Vagina (tissue), 2 donors: ENCODE measurements around the gene RAB3B. TPM values are rescaled to one million over a fixed set of nuclear protein-coding genes. Genes with fewer than 3 reads are reported as not detected.
A peak's percentile ranks its signal among the peaks of the same experiment; 100 is the strongest.
"Not testable (repeated sequence)": the region's sequence is repeated elsewhere in the genome, so short reads cannot be mapped to it uniquely, and the experiment has no call there.

ENCODE experiments used
- DNase-seq, 2 donors: peaks; one replicate each; pipeline ENCODE4 v3.0.0-alpha.2; 2017; ENCODE audit errors: extremely low spot score in 2 of 2
- H3K27ac ChIP-seq: fragments of 200-600 bp; sonication (generic); one replicate; pipeline ENCODE4 v1.5.1; 2019
- H3K27me3 ChIP-seq: fragments of 200-600 bp; sonication (generic); one replicate; pipeline ENCODE4 v1.5.1; 2019
- H3K36me3 ChIP-seq, 2 donors: fragments of 200-600 bp; sonication (generic); one replicate each; pipeline ENCODE4 v1.5.1; 2017 to 2019
- H3K4me1 ChIP-seq: fragments of 200-600 bp; sonication (generic); one replicate; pipeline ENCODE4 v1.5.1; 2019
- H3K4me3 ChIP-seq, 2 donors: fragments of 200-600 bp; sonication (generic); 1 replicate in 1 of 2; 2 replicates in 1 of 2; pipeline ENCODE4 v1.5.1; 2016 to 2019
- H3K9me3 ChIP-seq: fragments of 200-600 bp; sonication (generic); one replicate; pipeline ENCODE4 v1.5.1; 2019
- CTCF ChIP-seq, 3 experiments: fragments of 450-650 bp in 2 of 3; fragments of 200-600 bp in 1 of 3; sonication (generic) in 1 of 3; IDR thresholded peaks; one replicate each; pipeline ENCODE4 v1.5.1; 2017 to 2019; ENCODE audit warnings: antibody characterized with exemption in 3 of 3, mild to moderate bottlenecking in 2 of 3, moderate library complexity in 2 of 3
- POLR2A ChIP-seq, 2 donors: fragments of 450-650 bp; IDR thresholded peaks; one replicate each; pipeline ENCODE4 v1.6.1; 2017; ENCODE audit warnings: antibody characterized with exemption in 2 of 2, mild to moderate bottlenecking in 2 of 2, moderate library complexity in 2 of 2
- POLR2AphosphoS5 ChIP-seq, 2 donors: sonication (generic); formaldehyde crosslinking; IDR thresholded peaks; one replicate each; pipeline ENCODE4 v1.9.0; 2017; ENCODE audit warnings: antibody characterized with exemption in 2 of 2, mild to moderate bottlenecking in 2 of 2, low read depth in 1 of 2; ENCODE audit not compliant: insufficient read depth in 1 of 2
- intact Hi-C: fragments of 100-400 bp; cut with DNase I; formaldehyde crosslinking; loops from one replicate; pipeline ENCODE4 v1.15.1; 2023
- total RNA-seq: library from RNA; depleted of rRNA; stranded (reverse); fragments of >200 nt; gene quantifications from one replicate; pipeline ENCODE4 v1.2.3, GENCODE V29; 2016

Gene RAB3B
- total RNA-seq, 1 donor from 2014 or later: 2.0 TPM

- Histone ChIP-seq H3K36me3 (no peaks in the 10 kb centered on the region), H3K27ac (peak within 1 kb of the TSS; percentile 54), H3K27me3 (no peaks in the 10 kb centered on the region), H3K4me3 (peak within 1 kb of the TSS; percentile 60 to 84), H3K4me1 (peaks cover 30% of the 10 kb centered on the region), H3K9me3 (no peaks in the 10 kb centered on the region)
- TF ChIP-seq POLR2A (IDR thresholded peaks at IDR 0.05): peak in 1 of 2 donors; percentile 19
- no peak for TF ChIP-seq CTCF (IDR thresholded peaks at IDR 0.05)
- peak; percentile 59 to 84 for TF ChIP-seq POLR2AphosphoS5 (IDR thresholded peaks at IDR 0.05; ENCODE audit: insufficient read depth in 1 of 2, low read depth in 1 of 2)
- DNase-seq: no peak
- intact Hi-C loops: no loop called here
Measured at GRCh38 chr1:52033190-52034049, 42.9 kb upstream of the RAB3B start, which contains the start of gene KTI12. TSS of gene KTI12 (minus strand) at chr1:52033810. CDS start at chr1:52033761, 49 bp downstream.

- intact Hi-C loops: no loop called here
- Histone ChIP-seq H3K27me3 (no peaks in the 10 kb centered on the region), H3K27ac (peak overlapping the region; percentile 54), H3K4me3 (peak overlapping the region; percentile 60 to 84), H3K36me3 (no peaks in the 10 kb centered on the region), H3K4me1 (peaks cover 30% of the 10 kb centered on the region), H3K9me3 (no peaks in the 10 kb centered on the region)
- no peak for DNase-seq
- TF ChIP-seq POLR2A (IDR thresholded peaks at IDR 0.05) (no peak), POLR2AphosphoS5 (IDR thresholded peaks at IDR 0.05; ENCODE audit: insufficient read depth in 1 of 2, low read depth in 1 of 2) (no peak), CTCF (IDR thresholded peaks at IDR 0.05) (no peak)
Measured at GRCh38 chr1:52032785-52033131, 42.3 kb upstream of the RAB3B start.

- intact Hi-C loops: no loop called here
- no peaks in the 10 kb centered on the region for H3K27me3 ChIP-seq
- no peaks in the 10 kb centered on the region for H3K36me3 ChIP-seq
- no peak for TF ChIP-seq POLR2A (IDR thresholded peaks at IDR 0.05)
- no peak for TF ChIP-seq CTCF (IDR thresholded peaks at IDR 0.05)
- no peak for TF ChIP-seq POLR2AphosphoS5 (IDR thresholded peaks at IDR 0.05; ENCODE audit: insufficient read depth in 1 of 2, low read depth in 1 of 2)
- H3K4me1 ChIP-seq: peaks cover 30% of the 10 kb centered on the region
- H3K27ac ChIP-seq: peak overlapping the region; percentile 54
- DNase-seq: no peak
- H3K9me3 ChIP-seq: no peaks in the 10 kb centered on the region
- H3K4me3 ChIP-seq: peak overlapping the region; percentile 60 to 84
Measured at GRCh38 chr1:52032124-52032784, 41.8 kb upstream of the RAB3B start.

GRCh38 chr1:52028839-52029238 lies 38.3 kb upstream of the RAB3B start:
- intact Hi-C loops, H3K4me3 ChIP-seq, H3K27me3 ChIP-seq, DNase-seq, H3K36me3 ChIP-seq, H3K9me3 ChIP-seq, H3K27ac ChIP-seq: not testable (repeated sequence)
- H3K4me1 ChIP-seq: peaks cover 30% of the 10 kb centered on the region

GRCh38 chr1:52028328-52028727 lies 37.8 kb upstream of the RAB3B start:
- intact Hi-C loops: no loop called here
- Histone ChIP-seq H3K4me1 (peaks cover 30% of the 10 kb centered on the region), H3K9me3 (no peaks in the 10 kb centered on the region), H3K36me3 (peaks cover 0 to 10% of the 10 kb centered on the region in 2 donors), H3K27me3 (no peaks in the 10 kb centered on the region), H3K27ac (no peak overlapping the region), H3K4me3 (no peak overlapping the region)
- DNase-seq: no peak
- TF ChIP-seq POLR2AphosphoS5 (IDR thresholded peaks at IDR 0.05; ENCODE audit: insufficient read depth in 1 of 2, low read depth in 1 of 2) (no peak), POLR2A (IDR thresholded peaks at IDR 0.05) (no peak)

- Histone ChIP-seq H3K27me3 (no peaks in the 10 kb centered on the region), H3K9me3 (no peaks in the 10 kb centered on the region), H3K27ac (no peak overlapping the region), H3K4me1 (peaks cover 14% of the 10 kb centered on the region), H3K36me3 (peaks cover 0 to 28% of the 10 kb centered on the region in 2 donors), H3K4me3 (no peak overlapping the region)
- TF ChIP-seq POLR2A (IDR thresholded peaks at IDR 0.05) (no peak), CTCF (IDR thresholded peaks at IDR 0.05) (no peak), POLR2AphosphoS5 (IDR thresholded peaks at IDR 0.05; ENCODE audit: insufficient read depth in 1 of 2, low read depth in 1 of 2) (no peak)
- DNase-seq: no peak
- intact Hi-C loops: no loop called here
Measured at GRCh38 chr1:52026278-52026677, 35.8 kb upstream of the RAB3B start.
